OCI-LY1 (cell line): Measurements from ENCODE around the gene GALNT9.
"Not testable (repeated sequence)": the region's sequence is repeated elsewhere in the genome, so short reads cannot be mapped to it uniquely, and the experiment has no call there.

Source experiments
- H2AFZ ChIP-seq: fragments of 200-600 bp; sonication (generic), shearing (Covaris generic); 2 replicates; pipeline ENCODE4 v1.6.0; 2014; ENCODE audit warnings: antibody characterized with exemption, mild to moderate bottlenecking, low read length
- H3F3A ChIP-seq: fragments of 200-600 bp; sonication (generic), shearing (Covaris generic); 2 replicates; pipeline ENCODE4 v1.6.0; 2014; ENCODE audit warnings: mild to moderate bottlenecking, antibody characterized with exemption, low read length, moderate library complexity; ENCODE audit not compliant: insufficient read depth
- H3K27ac ChIP-seq: fragments of 200-600 bp; sonication (generic); 2 replicates; pipeline ENCODE4 v1.5.1; 2014; ENCODE audit warnings: low read length, mixed run types, mild to moderate bottlenecking, low read depth; ENCODE audit not compliant: poor library complexity, severe bottlenecking
- H3K27me3 ChIP-seq: fragments of 200-600 bp; sonication (generic); 2 replicates; pipeline ENCODE4 v1.6.0; 2014; ENCODE audit warnings: antibody characterized with exemption, mild to moderate bottlenecking, low read length, moderate library complexity; ENCODE audit not compliant: insufficient read depth
- H3K36me3 ChIP-seq: fragments of 200-600 bp; sonication (generic); 2 replicates; pipeline ENCODE4 v1.6.1; 2014; ENCODE audit warnings: mild to moderate bottlenecking, antibody characterized with exemption, low read length, moderate library complexity, mixed read lengths; ENCODE audit not compliant: insufficient read depth
- H3K4me1 ChIP-seq: fragments of 200-600 bp; sonication (generic); 2 replicates; pipeline ENCODE4 v1.5.1; 2014; ENCODE audit warnings: mild to moderate bottlenecking, low read length, moderate library complexity; ENCODE audit not compliant: insufficient read depth, severe bottlenecking
- H3K4me2 ChIP-seq: fragments of 200-600 bp; sonication (generic), shearing (Covaris generic); 2 replicates; pipeline ENCODE4 v1.6.1; 2014; ENCODE audit warnings: low read length
- H3K4me3 ChIP-seq: fragments of 200-600 bp; sonication (generic); 2 replicates; pipeline ENCODE4 v1.5.1; 2014; ENCODE audit warnings: low read length, low read depth, mild to moderate bottlenecking, mixed read lengths; ENCODE audit not compliant: poor library complexity, severe bottlenecking
- H3K79me2 ChIP-seq: fragments of 200-600 bp; shearing (Covaris generic); 2 replicates; pipeline ENCODE4 v1.6.1; 2016; ENCODE audit warnings: mixed run types, low read length, mixed read lengths; ENCODE audit not compliant: insufficient read depth
- H3K9ac ChIP-seq: fragments of 200-600 bp; sonication (generic), shearing (Covaris generic); 2 replicates; pipeline ENCODE4 v1.6.1; 2014; ENCODE audit warnings: mild to moderate bottlenecking, low read length, mixed read lengths
- H3K9me2 ChIP-seq: fragments of 200-600 bp; sonication (generic), shearing (Covaris generic); 2 replicates; pipeline ENCODE4 v1.6.1; 2014; ENCODE audit warnings: low read depth, mild to moderate bottlenecking, low read length, mixed read lengths
- H3K9me3 ChIP-seq: fragments of 200-600 bp; shearing (Covaris generic); 2 replicates; pipeline ENCODE4 v1.6.1; 2014; ENCODE audit warnings: low read length, mixed read lengths
- H4K20me1 ChIP-seq: fragments of 200-600 bp; sonication (generic), shearing (Covaris generic); 2 replicates; pipeline ENCODE4 v1.6.0; 2016; ENCODE audit warnings: mild to moderate bottlenecking, low read length; ENCODE audit not compliant: insufficient read depth
- CTCF ChIP-seq: fragments of 200-600 bp; sonication (generic), shearing (Covaris generic); IDR thresholded peaks from 2 replicates; pipeline ENCODE4 v1.5.1; 2017; ENCODE audit warnings: mild to moderate bottlenecking, antibody characterized with exemption, low read length, moderate library complexity, mixed read lengths
- EZH2 ChIP-seq: fragments of 200-600 bp; sonication (generic), shearing (Covaris generic); IDR thresholded peaks from 2 replicates; pipeline ENCODE4 v1.8.0; 2017; ENCODE audit warnings: borderline replicate concordance, mixed run types, mild to moderate bottlenecking, antibody characterized with exemption, low read length, moderate library complexity, mixed read lengths

GALNT9 gene

GRCh38 chr12:132296063-132296462 lies 33.3 kb downstream of the GALNT9 start:
- Histone ChIP-seq H3K9me3 (no peaks in the 10 kb centered on the region), H3F3A (no peaks in the 10 kb centered on the region), H3K4me2 (no peak overlapping the region), H3K4me3 (no peak overlapping the region), H3K36me3 (no peaks in the 10 kb centered on the region), H2AFZ (no peak overlapping the region), H3K27ac (no peak overlapping the region), H3K4me1 (no peaks in the 10 kb centered on the region), H3K79me2 (no peaks in the 10 kb centered on the region), H3K27me3 (no peaks in the 10 kb centered on the region; the same call in 1 of the 2 replicates), H3K9ac (no peak overlapping the region), H4K20me1 (no peaks in the 10 kb centered on the region), H3K9me2 (no peaks in the 10 kb centered on the region)
- no peak for TF ChIP-seq CTCF

DNA sequence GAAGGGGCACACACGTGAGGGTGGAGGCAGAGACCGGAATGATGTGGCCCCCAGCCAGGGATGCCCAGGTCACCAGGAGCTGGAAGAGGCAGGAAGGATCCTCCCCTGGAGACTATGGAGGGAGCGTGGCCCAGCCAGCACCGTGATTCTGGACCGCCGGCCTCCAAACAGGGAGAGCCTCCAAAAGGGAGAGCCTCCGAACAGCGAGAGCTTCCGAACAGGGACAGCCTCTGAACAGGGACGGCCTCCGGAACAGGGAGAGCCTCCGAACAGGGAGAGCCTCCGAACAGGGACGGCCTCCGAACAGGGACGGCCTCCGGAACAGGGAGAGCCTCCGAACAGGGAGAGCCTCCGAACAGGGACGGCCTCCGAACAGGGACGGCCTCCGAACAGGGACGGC lies 33.8 kb downstream of the GALNT9 start:
- not testable (repeated sequence) for H4K20me1 ChIP-seq

DNA sequence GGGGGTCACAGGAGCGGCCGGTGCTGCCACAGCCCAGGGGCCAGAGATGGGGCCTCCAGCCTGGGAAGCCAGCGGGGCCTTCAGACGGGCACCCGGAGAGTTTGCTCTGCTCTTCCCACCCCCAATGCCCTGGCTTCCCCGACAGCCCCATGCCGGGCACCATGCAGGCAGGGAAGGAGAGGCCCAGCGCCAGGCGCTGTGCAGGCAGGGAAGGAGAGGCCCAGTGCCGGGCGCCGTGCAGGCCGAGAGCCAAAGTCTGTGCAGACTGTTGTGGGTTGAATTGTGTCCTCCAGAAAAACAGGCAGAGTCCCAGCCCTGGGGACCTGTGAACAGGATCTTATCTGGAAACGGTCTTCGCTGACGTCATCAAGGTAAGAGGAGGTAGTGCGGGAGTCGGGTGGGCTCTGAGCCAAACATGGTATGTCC lies 34.3 kb downstream of the GALNT9 start:
- Histone ChIP-seq H3K4me1 (no peaks in the 10 kb centered on the region), H3K27ac (no peak overlapping the region), H3K79me2 (no peaks in the 10 kb centered on the region), H3K9me3 (no peaks in the 10 kb centered on the region), H3K4me3 (no peak overlapping the region), H4K20me1 (no peaks in the 10 kb centered on the region), H3F3A (no peaks in the 10 kb centered on the region), H3K9me2 (no peaks in the 10 kb centered on the region), H3K27me3 (no peaks in the 10 kb centered on the region; the same call in 1 of the 2 replicates), H3K9ac (no peak overlapping the region), H3K4me2 (no peak overlapping the region), H3K36me3 (no peaks in the 10 kb centered on the region), H2AFZ (no peak overlapping the region)
- no peak for TF ChIP-seq CTCF
- TF ChIP-seq EZH2 = no peak

More for the DNA sequence above, 33.8 kb downstream of the GALNT9 start:
- H3F3A ChIP-seq, H3K79me2 ChIP-seq, H2AFZ ChIP-seq, H3K9me3 ChIP-seq, H3K36me3 ChIP-seq, H3K4me3 ChIP-seq, H3K4me1 ChIP-seq, H3K27me3 ChIP-seq, H3K4me2 ChIP-seq, H3K27ac ChIP-seq, H3K9me2 ChIP-seq, H3K9ac ChIP-seq: not testable (repeated sequence)

- Histone ChIP-seq H4K20me1 (no peaks in the 10 kb centered on the region), H3K9me3 (no peaks in the 10 kb centered on the region), H3K4me3 (no peak overlapping the region), H3K4me2 (no peak overlapping the region), H3K27me3 (no peaks in the 10 kb centered on the region; the same call in 1 of the 2 replicates), H3K9ac (no peak overlapping the region), H3K36me3 (no peaks in the 10 kb centered on the region), H3K9me2 (no peaks in the 10 kb centered on the region), H3K4me1 (no peaks in the 10 kb centered on the region), H2AFZ (no peak overlapping the region), H3K27ac (no peak overlapping the region), H3F3A (no peaks in the 10 kb centered on the region), H3K79me2 (no peaks in the 10 kb centered on the region)
- TF ChIP-seq CTCF = no peak
- no peak for TF ChIP-seq EZH2
These were observed 35.0 kb downstream of the GALNT9 start for GRCh38 chr12:132294121-132295034.
